MM.1S (cell line): ENCODE measurements around the gene DCLRE1B.

Experiments
- DNase-seq: peaks from one replicate; pipeline ENCODE4 v3.0.0-alpha.2; 2015
- H2AFZ ChIP-seq: fragments of 300-600 bp; sonication (generic); 2 replicates; pipeline ENCODE4 v1.6.0; 2016; ENCODE audit warnings: antibody characterized with exemption, low read length
- H3F3A ChIP-seq: fragments of 300-600 bp; sonication (generic); 2 replicates; pipeline ENCODE4 v1.6.1; 2016; ENCODE audit warnings: mild to moderate bottlenecking, antibody characterized with exemption, low read length, moderate library complexity, mixed read lengths; ENCODE audit not compliant: insufficient read depth
- H3K27ac ChIP-seq: fragments of 300-600 bp; sonication (generic); 2 replicates; pipeline ENCODE4 v1.5.1; 2016; ENCODE audit warnings: mild to moderate bottlenecking, low read length
- H3K27me3 ChIP-seq: fragments of 300-600 bp; sonication (generic); replicated peaks from 2 replicates; pipeline ENCODE4 v1.6.0; 2016; ENCODE audit warnings: low read length; ENCODE audit not compliant: insufficient read depth
- H3K36me3 ChIP-seq: fragments of 300-600 bp; sonication (generic); replicated peaks from 2 replicates; pipeline ENCODE4 v1.6.1; 2016; ENCODE audit warnings: mild to moderate bottlenecking, low read length, mixed read lengths; ENCODE audit not compliant: insufficient read depth
- H3K4me1 ChIP-seq: fragments of 300-600 bp; sonication (generic); 2 replicates; pipeline ENCODE4 v1.6.1; 2016; ENCODE audit warnings: low read length, mixed read lengths
- H3K4me2 ChIP-seq: fragments of 300-600 bp; sonication (generic); 2 replicates; pipeline ENCODE4 v1.6.0; 2016; ENCODE audit warnings: low read depth, low read length
- H3K4me3 ChIP-seq: fragments of 300-600 bp; sonication (generic); 2 replicates; pipeline ENCODE4 v1.5.1; 2016; ENCODE audit warnings: low read length, mixed read lengths
- H3K79me2 ChIP-seq: fragments of 300-600 bp; sonication (generic); 2 replicates; pipeline ENCODE4 v1.6.1; 2016; ENCODE audit warnings: mixed run types, low read length, mixed read lengths
- H3K9ac ChIP-seq: fragments of 300-600 bp; sonication (generic); 2 replicates; pipeline ENCODE4 v1.6.1; 2016; ENCODE audit warnings: low read length, mixed read lengths
- H3K9me2 ChIP-seq: fragments of 300-600 bp; sonication (generic); replicated peaks from 2 replicates; pipeline ENCODE4 v1.6.1; 2016; ENCODE audit warnings: mild to moderate bottlenecking, low read length, mixed read lengths; ENCODE audit not compliant: insufficient read depth
- H3K9me3 ChIP-seq: fragments of 300-600 bp; sonication (generic); replicated peaks from 2 replicates; pipeline ENCODE4 v1.6.1; 2016; ENCODE audit warnings: mild to moderate bottlenecking, low read length, mixed read lengths; ENCODE audit not compliant: insufficient read depth
- H4K20me1 ChIP-seq: fragments of 300-600 bp; sonication (generic); 2 replicates; pipeline ENCODE4 v1.6.1; 2016; ENCODE audit warnings: mild to moderate bottlenecking, low read length, moderate library complexity, mixed read lengths; ENCODE audit not compliant: insufficient read depth
- CTCF ChIP-seq: fragments of 300-600 bp; sonication (generic); IDR thresholded peaks from 2 replicates; pipeline ENCODE4 v1.5.1; 2016; ENCODE audit warnings: antibody characterized with exemption, low read length, mixed read lengths
- EZH2 ChIP-seq: fragments of 300-600 bp; sonication (generic); optimal IDR thresholded peaks from 2 replicates; pipeline ENCODE3; 2017; ENCODE audit warnings: low read depth, mild to moderate bottlenecking, antibody characterized with exemption, low read length, mixed read lengths
- EZH2phosphoT487 ChIP-seq: fragments of 300-600 bp; sonication (generic); IDR thresholded peaks from 2 replicates; pipeline ENCODE4 v1.6.1; 2018; ENCODE audit warnings: antibody characterized with exemption, low read length

Gene DCLRE1B

GRCh38 chr1:113876176-113876575 lies 28.9 kb upstream of the DCLRE1B start:
- Histone ChIP-seq H3K9me2 (no peaks in the 10 kb centered on the region), H3K27me3 (no peaks in the 10 kb centered on the region), H3K4me3 (no peak overlapping the region), H3K27ac (no peak overlapping the region), H3F3A (no peaks in the 10 kb centered on the region; the same call in 1 of the 2 replicates), H3K9me3 (no peaks in the 10 kb centered on the region), H2AFZ (no peak overlapping the region), H3K4me2 (no peak overlapping the region), H3K4me1 (peaks cover 14% of the 10 kb centered on the region), H3K9ac (no peak overlapping the region), H3K36me3 (no peaks in the 10 kb centered on the region), H3K79me2 (no peaks in the 10 kb centered on the region), H4K20me1 (no peaks in the 10 kb centered on the region)
- no peak for DNase-seq
- no peak for TF ChIP-seq EZH2
- no peak for TF ChIP-seq EZH2phosphoT487
- TF ChIP-seq CTCF, result no peak

- peaks cover 5% of the 10 kb centered on the region; the same call in 1 of the 2 replicates for H3K4me1 ChIP-seq
- H3F3A ChIP-seq, result no peaks in the 10 kb centered on the region
- H4K20me1 ChIP-seq, result no peaks in the 10 kb centered on the region
- no peaks in the 10 kb centered on the region for H3K9me2 ChIP-seq
- no peaks in the 10 kb centered on the region for H3K9me3 ChIP-seq
- H3K27ac ChIP-seq, result no peak overlapping the region
- TF ChIP-seq CTCF (no peak), EZH2 (no peak), EZH2phosphoT487 (no peak)
- H3K4me2 ChIP-seq, result no peak overlapping the region
- DNase-seq, result no peak
- no peak overlapping the region for H2AFZ ChIP-seq
- H3K36me3 ChIP-seq, result no peaks in the 10 kb centered on the region
- no peak overlapping the region for H3K9ac ChIP-seq
- no peak overlapping the region for H3K4me3 ChIP-seq
- H3K27me3 ChIP-seq, result no peaks in the 10 kb centered on the region
- H3K79me2 ChIP-seq, result no peaks in the 10 kb centered on the region
Measured at GRCh38 chr1:113879739-113880038, 25.4 kb upstream of the DCLRE1B start.

- DNase-seq, result no peak
- no peaks in the 10 kb centered on the region for H4K20me1 ChIP-seq
- no peak for TF ChIP-seq EZH2
- TF ChIP-seq CTCF, result no peak
- no peak for TF ChIP-seq EZH2phosphoT487
- no peak overlapping the region for H2AFZ ChIP-seq
- H3K4me2 ChIP-seq, result no peak overlapping the region
- no peaks in the 10 kb centered on the region for H3K79me2 ChIP-seq
- no peaks in the 10 kb centered on the region for H3K27me3 ChIP-seq
- H3K9me2 ChIP-seq, result no peaks in the 10 kb centered on the region
- H3K4me3 ChIP-seq, result no peak overlapping the region
- H3K36me3 ChIP-seq, result no peaks in the 10 kb centered on the region
- no peaks in the 10 kb centered on the region for H3F3A ChIP-seq
- H3K9me3 ChIP-seq, result no peaks in the 10 kb centered on the region
- H3K4me1 ChIP-seq, result peaks cover 5% of the 10 kb centered on the region; the same call in 1 of the 2 replicates
- no peak overlapping the region for H3K9ac ChIP-seq
- H3K27ac ChIP-seq, result no peak overlapping the region
Measured at GRCh38 chr1:113881661-113882060, 23.5 kb upstream of the DCLRE1B start.
